Lower leg skin (tissue), 3 donors: Measurements from ENCODE around the gene GSTCD.

Source experiments
- CTCF ChIP-seq, 3 donors: fragments of 450-650 bp; IDR thresholded peaks; one replicate each; pipeline ENCODE4 v1.5.1; 2016; ENCODE audit warnings: antibody characterized with exemption in 3 of 3, mild to moderate bottlenecking in 3 of 3, moderate library complexity in 2 of 3
- POLR2A ChIP-seq, 2 donors: fragments of 450-650 bp; IDR thresholded peaks; one replicate each; pipeline ENCODE4 v1.6.1; 2016 to 2017; ENCODE audit warnings: antibody characterized with exemption in 2 of 2, mild to moderate bottlenecking in 1 of 2, moderate library complexity in 1 of 2

GRCh38 chr4:105871997-105872396, 163.4 kb downstream of the GSTCD start:
- no peak for TF ChIP-seq POLR2A (IDR thresholded peaks at IDR 0.05)
- no peak for TF ChIP-seq CTCF (IDR thresholded peaks at IDR 0.05)
